ENCODE data around the gene MGP. TPM values are rescaled to one million over a fixed set of nuclear protein-coding genes. Genes with fewer than 3 reads are reported as not detected.
A peak's percentile ranks its signal among the peaks of the same experiment; 100 is the strongest.

MGP gene
- total and polyA plus RNA-seq, 2 of the 13 experiments (the other 11 are each of a cell fraction or from before 2014, with no cell fraction given) = not detected

DNA sequence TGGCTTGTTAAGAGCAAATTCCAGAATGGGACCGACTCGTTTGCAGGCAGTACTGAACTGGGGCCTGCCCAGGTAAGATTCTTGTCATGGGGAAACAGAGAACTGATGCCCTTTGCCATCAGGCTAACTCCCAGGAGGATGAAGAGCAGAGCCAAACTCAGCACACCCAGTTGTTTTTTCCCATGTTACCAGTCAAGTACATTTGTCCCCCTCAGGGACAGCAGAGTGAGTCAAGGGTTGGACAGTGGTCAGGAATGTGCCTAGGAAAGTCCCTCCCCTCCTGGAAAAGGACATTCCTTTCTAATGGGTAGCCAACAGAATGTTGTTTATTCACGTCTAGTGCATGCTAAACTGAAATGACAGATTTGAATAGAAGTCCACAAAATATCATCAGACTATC is 43.9 kb downstream of the MGP start:
- peak overlapping the region; percentile 86 for H3K27ac ChIP-seq (ENCODE audit: extremely low read length, insufficient read depth, low read length)
- peaks cover 70% of the 10 kb centered on the region for H3K4me1 ChIP-seq (ENCODE audit: insufficient read depth, low read length)
- in situ Hi-C loops (cut with HindIII; ENCODE audit: extremely low pct_ligation_motif_present, low pct_unique_long_range_greater_than_20kb) (loop anchor here (5.0 kb wide), 1 partner anchor 156 kb away; no protein-coding TSS in a partner anchor), intact Hi-C loops (cut with micrococcal nuclease; ENCODE audit: unreplicated experiment) (loop anchor here (2.0 kb wide), 2 partner anchors 39 to 71 kb away; partner anchors contain the start of genes C12orf60 and WBP11)
- H3K79me2 ChIP-seq (ENCODE audit: insufficient read depth, low read length) = peaks cover 33% of the 10 kb centered on the region
- BruUV-seq (replicated peaks) = no TSS peak
- no peaks in the 10 kb centered on the region for H3K9me3 ChIP-seq (ENCODE audit: low read length)
- H3K4me3 ChIP-seq (replicated peaks in 1 of 3; ENCODE audit: insufficient read depth in 1 of 3, low read depth in 2 of 3, low read length in 3 of 3) = peak overlapping the region; percentile 73 to 86 (median 73)
- peaks cover 0 to 16% of the 10 kb centered on the region in 2 experiments; a peak in 2 of 5 replicates for H3K36me3 ChIP-seq (replicated peaks in 1 of 2; ENCODE audit: control insufficient read depth in 1 of 2, insufficient read depth in 2 of 2, low read length in 2 of 2)
- ChIA-PET CTCF (ENCODE audit: low intra/inter-chr PET ratio, low total read pairs) (interaction anchor here (0.7 kb wide), 1 partner anchor 154 kb away, joined by 3 read pairs; no protein-coding TSS in a partner anchor), POLR2A (no interaction called here)
- H3K27me3 ChIP-seq (ENCODE audit: control insufficient read depth in 1 of 2, insufficient read depth in 2 of 2, low read length in 2 of 2) = no peaks in the 10 kb centered on the region; a peak in 1 of 5 replicates
- H2AFZ ChIP-seq (ENCODE audit: low read length) = peak overlapping the region; percentile 34
- 0% methylated on average over 3 of the region's 3 CpGs for WGBS (ENCODE audit: low lambda C conversion rate)
- ATAC-seq (peak; percentile 84), FAIRE-seq (peak; percentile 90), DNase-seq (ENCODE audit: low spot score) (peak; percentile 85)
- H3K4me2 ChIP-seq (ENCODE audit: low read depth, low read length) = peak overlapping the region; percentile 98
- H4K20me1 ChIP-seq (ENCODE audit: insufficient read depth, low read length) = no peaks in the 10 kb centered on the region
- peak overlapping the region; percentile 77 for H3K9ac ChIP-seq (ENCODE audit: insufficient read depth, low read depth, low read length)
- TF ChIP-seq THAP9 (CRISPR knock-in tag; IDR thresholded peaks at IDR 0.05; ENCODE audit: borderline replicate concordance) (no peak), TP53 (CRISPR knock-in tag; conservative IDR thresholded peaks at IDR 0.05) (no peak), HOXA5 (CRISPR knock-in tag; IDR thresholded peaks at IDR 0.05) (0 out of 2 replicates have a peak, but pooled peaks have one; percentile 27), NFE2L2 (IDR thresholded peaks at IDR 0.05; ENCODE audit: low read length) (no peak), DRAP1 (CRISPR knock-in tag; IDR thresholded peaks at IDR 0.05) (peak; percentile 55; the same call in 1 of the 2 replicates), JARID2 (CRISPR knock-in tag; IDR thresholded peaks at IDR 0.05; ENCODE audit: insufficient replicate concordance) (no peak), MAFG (CRISPR knock-in tag; IDR thresholded peaks at IDR 0.05) (no peak), ZNF564 (CRISPR knock-in tag; IDR thresholded peaks at IDR 0.05) (no peak), KDM4B (CRISPR knock-in tag; IDR thresholded peaks at IDR 0.05) (no peak), ZNF12 (CRISPR knock-in tag; IDR thresholded peaks at IDR 0.05) (no peak; the same call in 1 of the 2 replicates), AGO2 (optimal IDR thresholded peaks at IDR 0.05; ENCODE audit: low read depth, low read length) (no peak), ZNF205 (CRISPR knock-in tag; IDR thresholded peaks at IDR 0.05) (peak; percentile 43; the same call in 1 of the 2 replicates), ZNF724P (CRISPR knock-in tag; IDR thresholded peaks at IDR 0.05; ENCODE audit: borderline replicate concordance) (peak; percentile 43; the same call in 1 of the 2 replicates), PTBP1 (IDR thresholded peaks at IDR 0.05; ENCODE audit: low read depth, low read length, poor library complexity, severe bottlenecking) (no peak), ZNF44 (CRISPR knock-in tag; IDR thresholded peaks at IDR 0.05) (no peak), MYPOP (CRISPR knock-in tag; IDR thresholded peaks at IDR 0.05) (no peak), ATAD3A (CRISPR knock-in tag; IDR thresholded peaks at IDR 0.05) (no peak)
- TF ChIP-seq, protein P1, sequence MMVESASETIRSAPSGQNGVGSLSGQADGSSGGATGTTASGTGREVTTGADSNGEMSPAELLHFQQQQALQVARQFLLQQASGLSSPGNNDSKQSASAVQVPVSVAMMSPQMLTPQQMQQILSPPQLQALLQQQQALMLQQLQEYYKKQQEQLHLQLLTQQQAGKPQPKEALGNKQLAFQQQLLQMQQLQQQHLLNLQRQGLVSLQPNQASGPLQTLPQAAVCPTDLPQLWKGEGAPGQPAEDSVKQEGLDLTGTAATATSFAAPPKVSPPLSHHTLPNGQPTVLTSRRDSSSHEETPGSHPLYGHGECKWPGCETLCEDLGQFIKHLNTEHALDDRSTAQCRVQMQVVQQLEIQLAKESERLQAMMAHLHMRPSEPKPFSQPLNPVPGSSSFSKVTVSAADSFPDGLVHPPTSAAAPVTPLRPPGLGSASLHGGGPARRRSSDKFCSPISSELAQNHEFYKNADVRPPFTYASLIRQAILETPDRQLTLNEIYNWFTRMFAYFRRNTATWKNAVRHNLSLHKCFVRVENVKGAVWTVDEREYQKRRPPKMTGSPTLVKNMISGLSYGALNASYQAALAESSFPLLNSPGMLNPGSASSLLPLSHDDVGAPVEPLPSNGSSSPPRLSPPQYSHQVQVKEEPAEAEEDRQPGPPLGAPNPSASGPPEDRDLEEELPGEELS (CRISPR knock-in tag; IDR thresholded peaks at IDR 0.05) = peak; percentile 67
